GM19025 (cell line): ENCODE results near the gene SLC35B1.

Experiments used
- ATAC-seq: cut with Tn5 transposase; IDR thresholded peaks from one replicate; pipeline ENCODE4 v1.9.1; 2021; ENCODE audit warnings: mild to moderate bottlenecking, low read depth, moderate library complexity; ENCODE audit not compliant: unreplicated experiment

SLC35B1 gene

GRCh38 chr17:49705254-49705653 lies 2.5 kb downstream of the SLC35B1 start:
- no peak for ATAC-seq

GRCh38 chr17:49703557-49704277 lies 4.0 kb downstream of the SLC35B1 start:
- ATAC-seq: no peak

GRCh38 chr17:49700960-49701359 lies 6.8 kb downstream of the SLC35B1 start:
- ATAC-seq: no peak

GRCh38 chr17:49699966-49700575 lies 7.7 kb downstream of the SLC35B1 start:
- no peak for ATAC-seq

GRCh38 chr17:49698005-49698404 lies 9.8 kb downstream of the SLC35B1 start:
- ATAC-seq: no peak

- peak; percentile 49 for ATAC-seq
These were observed 11.5 kb downstream of the SLC35B1 start for GRCh38 chr17:49696233-49696761.

- ATAC-seq: no peak
These were observed 12.0 kb downstream of the SLC35B1 start for GRCh38 chr17:49695698-49696232.

- no peak for ATAC-seq
These were observed 12.7 kb downstream of the SLC35B1 start for GRCh38 chr17:49694847-49695697.

GRCh38 chr17:49692751-49693150 lies 15.0 kb downstream of the SLC35B1 start:
- no peak for ATAC-seq

GRCh38 chr17:49691677-49692191 lies 16.0 kb downstream of the SLC35B1 start:
- no peak for ATAC-seq

GRCh38 chr17:49691086-49691676 lies 16.6 kb downstream of the SLC35B1 start:
- no peak for ATAC-seq

GRCh38 chr17:49690256-49690655 lies 17.5 kb downstream of the SLC35B1 start:
- ATAC-seq: no peak

- no peak for ATAC-seq
These were observed 18.9 kb downstream of the SLC35B1 start for GRCh38 chr17:49688848-49689247.

GRCh38 chr17:49687878-49688491 lies 19.8 kb downstream of the SLC35B1 start:
- no peak for ATAC-seq

GRCh38 chr17:49681106-49681979 lies 26.4 kb downstream of the SLC35B1 start:
- no peak for ATAC-seq

GRCh38 chr17:49680314-49680713 lies 27.4 kb downstream of the SLC35B1 start:
- no peak for ATAC-seq

- peak; percentile 82 for ATAC-seq
These were observed 29.6 kb downstream of the SLC35B1 start, which contains the start of gene SPOP for GRCh38 chr17:49677933-49678847. Gene SPOP (minus strand): TSS chr17:49678097. CDS start chr17:49622810, 55,287 bp downstream.
